ENCODE data around the gene CREBL2.

CREBL2 gene

DNA sequence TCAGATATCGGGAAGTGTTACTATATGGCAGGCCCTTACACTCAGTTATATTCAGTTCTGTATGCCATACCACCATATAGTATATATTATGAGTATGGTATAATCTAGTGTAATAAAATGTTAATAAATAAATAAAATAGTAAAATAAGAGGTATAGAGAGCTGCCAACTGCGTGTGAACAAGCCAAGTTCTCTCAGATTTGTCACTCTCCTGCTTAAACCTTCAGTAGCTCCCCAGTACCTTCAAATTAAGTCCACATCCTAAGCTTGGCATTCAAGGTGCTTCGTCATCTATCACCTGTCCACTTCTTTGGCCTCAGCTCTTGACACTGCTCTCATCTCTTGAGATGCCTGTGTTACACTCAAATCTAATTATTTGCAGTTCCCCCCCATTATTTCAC lies 12.8 kb upstream of the CREBL2 start (continued):
- TF ChIP-seq PATZ1 (CRISPR knock-in tag; IDR thresholded peaks at IDR 0.05; ENCODE audit: borderline replicate concordance), result no peak
- TF ChIP-seq PPARA (CRISPR knock-in tag; IDR thresholded peaks at IDR 0.05; ENCODE audit: borderline replicate concordance), result no peak
- TF ChIP-seq, protein P1, sequence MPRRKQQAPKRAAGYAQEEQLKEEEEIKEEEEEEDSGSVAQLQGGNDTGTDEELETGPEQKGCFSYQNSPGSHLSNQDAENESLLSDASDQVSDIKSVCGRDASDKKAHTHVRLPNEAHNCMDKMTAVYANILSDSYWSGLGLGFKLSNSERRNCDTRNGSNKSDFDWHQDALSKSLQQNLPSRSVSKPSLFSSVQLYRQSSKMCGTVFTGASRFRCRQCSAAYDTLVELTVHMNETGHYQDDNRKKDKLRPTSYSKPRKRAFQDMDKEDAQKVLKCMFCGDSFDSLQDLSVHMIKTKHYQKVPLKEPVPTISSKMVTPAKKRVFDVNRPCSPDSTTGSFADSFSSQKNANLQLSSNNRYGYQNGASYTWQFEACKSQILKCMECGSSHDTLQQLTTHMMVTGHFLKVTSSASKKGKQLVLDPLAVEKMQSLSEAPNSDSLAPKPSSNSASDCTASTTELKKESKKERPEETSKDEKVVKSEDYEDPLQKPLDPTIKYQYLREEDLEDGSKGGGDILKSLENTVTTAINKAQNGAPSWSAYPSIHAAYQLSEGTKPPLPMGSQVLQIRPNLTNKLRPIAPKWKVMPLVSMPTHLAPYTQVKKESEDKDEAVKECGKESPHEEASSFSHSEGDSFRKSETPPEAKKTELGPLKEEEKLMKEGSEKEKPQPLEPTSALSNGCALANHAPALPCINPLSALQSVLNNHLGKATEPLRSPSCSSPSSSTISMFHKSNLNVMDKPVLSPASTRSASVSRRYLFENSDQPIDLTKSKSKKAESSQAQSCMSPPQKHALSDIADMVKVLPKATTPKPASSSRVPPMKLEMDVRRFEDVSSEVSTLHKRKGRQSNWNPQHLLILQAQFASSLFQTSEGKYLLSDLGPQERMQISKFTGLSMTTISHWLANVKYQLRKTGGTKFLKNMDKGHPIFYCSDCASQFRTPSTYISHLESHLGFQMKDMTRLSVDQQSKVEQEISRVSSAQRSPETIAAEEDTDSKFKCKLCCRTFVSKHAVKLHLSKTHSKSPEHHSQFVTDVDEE (CRISPR knock-in tag; IDR thresholded peaks at IDR 0.05), result no peak
- TF ChIP-seq ZFP30 (CRISPR knock-in tag; IDR thresholded peaks at IDR 0.05), result no peak
- no peak for TF ChIP-seq BACH2 (CRISPR knock-in tag; IDR thresholded peaks at IDR 0.05; ENCODE audit: borderline replicate concordance)
- TF ChIP-seq ARNTL (CRISPR knock-in tag; IDR thresholded peaks at IDR 0.05; ENCODE audit: borderline replicate concordance, low read depth), result no peak
- no peak for TF ChIP-seq ZNF8 (CRISPR knock-in tag; IDR thresholded peaks at IDR 0.05)
- no peak for TF ChIP-seq TOX (CRISPR knock-in tag; IDR thresholded peaks at IDR 0.05; ENCODE audit: borderline replicate concordance)

DNA sequence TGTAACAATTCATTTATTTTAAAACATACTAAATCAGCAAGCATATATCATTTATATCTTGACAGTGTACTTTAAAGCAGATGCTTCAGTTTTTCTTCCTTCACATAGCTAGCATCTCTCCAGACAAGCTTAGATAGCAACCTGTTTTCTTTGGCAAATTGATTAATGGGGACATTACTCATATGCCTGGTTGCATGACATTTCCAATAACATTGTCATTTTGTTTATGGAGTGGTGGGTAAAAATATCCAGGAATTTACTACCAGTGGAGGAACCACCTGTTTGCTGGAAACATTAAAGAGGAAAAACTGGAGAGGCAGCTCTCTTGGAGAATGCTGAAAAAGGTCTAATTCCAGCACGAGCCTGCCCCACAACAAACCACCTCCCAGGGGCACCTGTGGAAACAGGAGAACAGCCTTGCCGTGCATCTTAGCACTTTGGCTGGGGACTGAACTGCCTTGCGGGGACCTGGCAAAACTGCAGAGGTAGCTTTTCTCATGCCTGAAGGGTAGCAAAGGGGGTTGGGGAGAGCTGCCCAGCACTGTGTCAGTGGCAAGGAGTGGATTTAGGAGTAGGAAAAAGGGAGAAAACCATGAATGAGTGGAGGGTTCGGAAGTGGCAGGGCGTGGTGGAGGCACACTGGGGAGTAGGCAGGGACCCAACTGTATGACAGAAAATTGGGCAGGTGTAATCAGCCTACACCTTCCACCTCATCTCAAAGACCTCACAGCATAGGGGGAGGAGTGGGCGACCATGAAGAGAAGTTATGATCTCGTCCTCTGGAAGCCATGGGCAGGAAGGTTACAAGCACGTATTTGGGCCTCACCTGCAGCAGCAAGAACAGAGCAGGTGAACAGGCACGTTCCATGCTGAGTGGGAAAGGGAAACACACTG lies 11.7 kb upstream of the CREBL2 start:
- TF ChIP-seq SNAI2 (CRISPR knock-in tag; IDR thresholded peaks at IDR 0.05) (peak; percentile 98), ZFP3 (CRISPR knock-in tag; IDR thresholded peaks at IDR 0.05) (peak; percentile 48; the same call in 1 of the 2 replicates), ZC3H10 (CRISPR knock-in tag; IDR thresholded peaks at IDR 0.05) (no peak), ARNTL (CRISPR knock-in tag; IDR thresholded peaks at IDR 0.05; ENCODE audit: borderline replicate concordance, low read depth) (no peak), BACH2 (CRISPR knock-in tag; IDR thresholded peaks at IDR 0.05; ENCODE audit: borderline replicate concordance) (no peak), PATZ1 (CRISPR knock-in tag; IDR thresholded peaks at IDR 0.05; ENCODE audit: borderline replicate concordance) (no peak), OSR1 (CRISPR knock-in tag; IDR thresholded peaks at IDR 0.05) (no peak), ZNF565 (CRISPR knock-in tag; conservative IDR thresholded peaks at IDR 0.05; ENCODE audit: low read depth) (no peak), ISL1 (CRISPR knock-in tag; IDR thresholded peaks at IDR 0.05) (peak; percentile 98), ZFP30 (CRISPR knock-in tag; IDR thresholded peaks at IDR 0.05) (no peak), TOX (CRISPR knock-in tag; IDR thresholded peaks at IDR 0.05; ENCODE audit: borderline replicate concordance) (no peak), GLIS3 (CRISPR knock-in tag; IDR thresholded peaks at IDR 0.05) (no peak), ZNF8 (CRISPR knock-in tag; IDR thresholded peaks at IDR 0.05) (no peak), ZNF70 (CRISPR knock-in tag; IDR thresholded peaks at IDR 0.05) (no peak), PPARA (CRISPR knock-in tag; IDR thresholded peaks at IDR 0.05; ENCODE audit: borderline replicate concordance) (no peak), ESRRG (CRISPR knock-in tag; IDR thresholded peaks at IDR 0.05) (0 out of 2 replicates have a peak, but pooled peaks have one; percentile 13), TCF4 (CRISPR knock-in tag; IDR thresholded peaks at IDR 0.05; ENCODE audit: borderline replicate concordance) (peak; percentile 69), POU6F1 (CRISPR knock-in tag; IDR thresholded peaks at IDR 0.05; ENCODE audit: borderline replicate concordance, low read depth) (no peak), CSDC2 (CRISPR knock-in tag; IDR thresholded peaks at IDR 0.05) (no peak), RARB (CRISPR knock-in tag; IDR thresholded peaks at IDR 0.05) (no peak)
- TF ChIP-seq, protein P2, sequence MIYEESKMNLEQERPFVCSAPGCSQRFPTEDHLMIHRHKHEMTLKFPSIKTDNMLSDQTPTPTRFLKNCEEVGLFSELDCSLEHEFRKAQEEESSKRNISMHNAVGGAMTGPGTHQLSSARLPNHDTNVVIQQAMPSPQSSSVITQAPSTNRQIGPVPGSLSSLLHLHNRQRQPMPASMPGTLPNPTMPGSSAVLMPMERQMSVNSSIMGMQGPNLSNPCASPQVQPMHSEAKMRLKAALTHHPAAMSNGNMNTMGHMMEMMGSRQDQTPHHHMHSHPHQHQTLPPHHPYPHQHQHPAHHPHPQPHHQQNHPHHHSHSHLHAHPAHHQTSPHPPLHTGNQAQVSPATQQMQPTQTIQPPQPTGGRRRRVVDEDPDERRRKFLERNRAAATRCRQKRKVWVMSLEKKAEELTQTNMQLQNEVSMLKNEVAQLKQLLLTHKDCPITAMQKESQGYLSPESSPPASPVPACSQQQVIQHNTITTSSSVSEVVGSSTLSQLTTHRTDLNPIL (CRISPR knock-in tag; IDR thresholded peaks at IDR 0.05; ENCODE audit: low read depth), result peak; percentile 59; the same call in 1 of the 2 replicates
- TF ChIP-seq, protein P3, sequence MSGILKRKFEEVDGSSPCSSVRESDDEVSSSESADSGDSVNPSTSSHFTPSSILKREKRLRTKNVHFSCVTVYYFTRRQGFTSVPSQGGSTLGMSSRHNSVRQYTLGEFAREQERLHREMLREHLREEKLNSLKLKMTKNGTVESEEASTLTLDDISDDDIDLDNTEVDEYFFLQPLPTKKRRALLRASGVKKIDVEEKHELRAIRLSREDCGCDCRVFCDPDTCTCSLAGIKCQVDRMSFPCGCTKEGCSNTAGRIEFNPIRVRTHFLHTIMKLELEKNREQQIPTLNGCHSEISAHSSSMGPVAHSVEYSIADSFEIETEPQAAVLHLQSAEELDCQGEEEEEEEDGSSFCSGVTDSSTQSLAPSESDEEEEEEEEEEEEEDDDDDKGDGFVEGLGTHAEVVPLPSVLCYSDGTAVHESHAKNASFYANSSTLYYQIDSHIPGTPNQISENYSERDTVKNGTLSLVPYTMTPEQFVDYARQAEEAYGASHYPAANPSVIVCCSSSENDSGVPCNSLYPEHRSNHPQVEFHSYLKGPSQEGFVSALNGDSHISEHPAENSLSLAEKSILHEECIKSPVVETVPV (CRISPR knock-in tag; IDR thresholded peaks at IDR 0.05), result no peak
- TF ChIP-seq, protein P1 (CRISPR knock-in tag; IDR thresholded peaks at IDR 0.05), result peak; percentile 89
- ATAC-seq, result peak; percentile 22; the same call in 2 of the 3 replicates

Data from SK-N-SH treated with all-trans-retinoic acid at 6 μM for 48 hours (cell line).